Measurements from ENCODE around the gene KCNJ4. TPM values are rescaled to one million over a fixed set of nuclear protein-coding genes. Genes with fewer than 3 reads are reported as not detected.

Gene KCNJ4
- total and polyA plus RNA-seq, 7 experiments from 2014 or later: not detected

DNA sequence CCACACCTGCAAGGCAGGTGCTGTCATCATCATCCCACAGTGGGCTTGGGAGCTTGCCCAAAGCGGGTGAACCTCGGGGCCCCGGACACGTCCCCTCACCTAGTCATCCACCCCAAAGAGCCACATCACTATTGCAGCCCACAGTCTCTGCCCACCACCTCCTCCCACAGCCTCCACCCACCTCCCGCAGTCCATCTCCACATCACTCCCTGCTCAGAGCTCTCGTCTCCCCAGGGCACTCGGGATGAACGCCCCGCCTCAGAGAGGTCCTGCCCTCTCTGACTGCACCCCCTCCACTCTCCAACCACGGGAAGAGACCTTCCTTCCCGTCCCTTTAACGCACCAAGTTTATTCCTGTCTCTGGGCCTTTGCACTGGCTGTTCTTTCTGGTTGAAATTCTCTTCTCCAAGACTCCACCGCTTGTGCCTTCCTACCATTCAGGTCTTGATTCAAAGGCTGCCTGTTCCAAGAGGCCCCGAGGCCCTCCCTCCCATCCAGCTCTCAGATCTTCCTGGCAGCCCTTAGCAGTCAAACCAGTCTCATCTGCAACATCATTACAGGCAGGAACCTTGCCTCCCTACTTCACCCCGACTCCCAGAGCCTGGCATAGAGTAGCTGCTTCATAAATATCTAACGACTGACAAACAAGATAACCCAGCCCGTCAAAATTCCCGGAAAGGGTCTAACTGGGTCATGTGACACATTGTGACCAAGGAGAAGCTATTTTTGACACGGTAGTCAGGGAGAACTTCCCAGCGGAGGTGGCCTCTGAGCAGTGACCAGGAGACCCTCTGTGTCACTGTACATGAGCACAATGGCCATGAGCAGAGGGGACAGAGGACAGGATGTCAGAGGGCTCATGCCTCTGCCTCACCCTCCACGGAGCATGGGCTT, 11.1 kb downstream of the KCNJ4 start:
- peaks cover 0 to 12% (median 4%) of the 10 kb centered on the region in 5 donors for H3K27me3 Mint-ChIP-seq
- CTCF ChIA-PET: no interaction called here
- ATAC-seq (no peak), DNase-seq (no peak)
- Histone ChIP-seq H3K4me3 (ENCODE audit: low read length) (no peak overlapping the region), H3K4me1 (ENCODE audit: control insufficient read depth in 2 of 2, insufficient read depth in 2 of 2, low read length in 2 of 2) (no peaks in the 10 kb centered on the region), H3K27me3 (ENCODE audit: control insufficient read depth in 2 of 2, insufficient read depth in 2 of 2, low read length in 2 of 2) (no peaks in the 10 kb centered on the region), H3K9me3 (ENCODE audit: control insufficient read depth in 2 of 3, low read length in 3 of 3) (no peaks in the 10 kb centered on the region), H3K27ac (ENCODE audit: low read depth, low read length) (no peak overlapping the region), H3K36me3 (ENCODE audit: control insufficient read depth in 2 of 3, insufficient read depth in 3 of 3, low read length in 3 of 3) (no peaks in the 10 kb centered on the region)
- peaks cover 0 to 3% (median 0%) of the 10 kb centered on the region in 11 donors for H3K9me3 Mint-ChIP-seq
- H3K4me1 Mint-ChIP-seq: no peaks in the 10 kb centered on the region
- intact Hi-C loops (cut with micrococcal nuclease): no loop called here
- H3K36me3 Mint-ChIP-seq: no peaks in the 10 kb centered on the region
- no peak overlapping the region for H3K4me3 Mint-ChIP-seq
- POLR2A ChIA-PET: no interaction called here
- peak overlapping the region in 1 of 9 donors; percentile 20 for H3K27ac Mint-ChIP-seq

DNA sequence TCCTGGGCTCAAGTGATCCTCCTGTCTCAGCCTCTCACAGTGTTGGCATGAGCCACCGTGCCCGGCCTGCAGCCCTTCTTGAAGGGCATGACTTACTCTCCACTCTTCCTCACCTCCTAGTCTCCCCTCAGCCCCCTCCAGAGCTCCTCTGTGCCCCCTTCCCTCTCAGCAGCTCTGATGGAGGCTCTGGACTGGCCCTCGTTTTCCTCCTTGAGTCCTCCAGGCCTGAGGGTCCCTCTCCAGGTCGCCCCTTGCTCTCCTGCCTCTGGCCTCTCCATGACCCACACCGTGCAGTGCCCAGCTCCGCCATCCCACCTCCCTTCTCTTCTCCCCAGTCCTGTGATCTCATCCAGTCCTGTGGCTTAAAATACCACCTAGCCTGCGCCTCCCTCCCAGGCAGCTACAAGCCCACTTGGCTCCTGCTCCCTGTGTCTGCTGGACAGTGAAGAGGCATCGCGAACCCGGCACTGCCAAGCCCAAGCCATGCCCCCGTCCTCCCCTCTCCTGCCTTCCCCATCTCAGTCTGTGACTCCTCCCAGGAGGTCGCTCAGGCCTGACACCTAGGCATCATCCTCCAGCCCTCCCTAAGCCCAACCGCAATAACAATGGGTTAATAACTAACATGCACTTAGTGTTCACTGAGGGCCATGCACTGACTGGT, 11.9 kb downstream of the KCNJ4 start:
- Mint-ChIP-seq H3K36me3 (no peaks in the 10 kb centered on the region), H3K4me3 (no peak overlapping the region), H3K9me3 (peaks cover 0 to 3% (median 0%) of the 10 kb centered on the region in 11 donors), H3K27me3 (peaks cover 0 to 12% (median 4%) of the 10 kb centered on the region in 5 donors), H3K4me1 (no peaks in the 10 kb centered on the region), H3K27ac (peak overlapping the region in 2 of 9 donors; percentile 20 to 23)
- DNase-seq (no peak), ATAC-seq (no peak)
- intact Hi-C loops (cut with micrococcal nuclease): no loop called here
- CTCF ChIA-PET: no interaction called here
- H3K36me3 ChIP-seq (ENCODE audit: control insufficient read depth in 2 of 3, insufficient read depth in 3 of 3, low read length in 3 of 3): no peaks in the 10 kb centered on the region
- H3K4me1 ChIP-seq (ENCODE audit: control insufficient read depth in 2 of 2, insufficient read depth in 2 of 2, low read length in 2 of 2): no peaks in the 10 kb centered on the region
- no peak overlapping the region for H3K27ac ChIP-seq (ENCODE audit: low read depth, low read length)
- H3K9me3 ChIP-seq (ENCODE audit: control insufficient read depth in 2 of 3, low read length in 3 of 3): no peaks in the 10 kb centered on the region
- H3K27me3 ChIP-seq (ENCODE audit: control insufficient read depth in 2 of 2, insufficient read depth in 2 of 2, low read length in 2 of 2): no peaks in the 10 kb centered on the region
- POLR2A ChIA-PET: no interaction called here
- no peak overlapping the region for H3K4me3 ChIP-seq (ENCODE audit: low read length)

DNA sequence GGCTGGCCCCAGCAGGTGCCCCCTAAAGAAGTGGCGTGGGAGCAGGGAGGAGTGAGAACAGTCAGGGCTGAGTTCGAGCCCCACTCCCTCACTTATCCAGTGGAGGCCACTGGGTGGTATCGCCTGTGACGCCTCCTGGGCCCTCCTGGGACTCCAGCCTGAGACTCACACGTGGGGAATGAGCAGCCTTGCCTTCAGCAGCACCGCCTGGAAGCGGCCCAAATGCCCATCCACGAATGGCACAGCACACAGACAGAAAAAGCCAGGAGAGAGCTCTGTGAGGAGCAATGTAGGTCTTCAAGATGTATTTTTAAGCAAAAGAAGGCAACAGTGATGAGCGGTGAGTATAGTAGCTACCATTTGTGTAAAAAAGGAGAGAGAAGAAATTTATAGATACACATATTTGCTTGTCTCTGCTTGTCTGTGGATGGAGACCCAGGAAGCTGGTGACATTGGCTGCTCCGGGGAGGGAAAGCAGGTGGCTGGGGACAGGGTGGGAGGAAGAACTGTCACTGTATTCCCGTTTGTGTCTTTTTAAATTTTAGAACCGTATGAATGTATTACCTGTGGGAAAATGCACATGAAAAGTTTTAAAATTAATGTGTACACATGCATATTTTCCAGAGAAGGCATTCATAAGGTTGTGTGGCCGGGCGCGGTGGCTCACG, 13.2 kb downstream of the KCNJ4 start:
- peak overlapping the region in 1 of 9 donors; percentile 70 for H3K27ac Mint-ChIP-seq
- Histone ChIP-seq H3K4me3 (ENCODE audit: low read length) (no peak overlapping the region), H3K27ac (ENCODE audit: low read depth, low read length) (no peak overlapping the region), H3K9me3 (ENCODE audit: control insufficient read depth in 2 of 3, low read length in 3 of 3) (no peaks in the 10 kb centered on the region), H3K4me1 (ENCODE audit: control insufficient read depth in 2 of 2, insufficient read depth in 2 of 2, low read length in 2 of 2) (no peaks in the 10 kb centered on the region), H3K36me3 (ENCODE audit: control insufficient read depth in 2 of 3, insufficient read depth in 3 of 3, low read length in 3 of 3) (no peaks in the 10 kb centered on the region), H3K27me3 (ENCODE audit: control insufficient read depth in 2 of 2, insufficient read depth in 2 of 2, low read length in 2 of 2) (no peaks in the 10 kb centered on the region)
- H3K9me3 Mint-ChIP-seq: peaks cover 0 to 3% (median 0%) of the 10 kb centered on the region in 11 donors
- H3K27me3 Mint-ChIP-seq: peaks cover 0 to 12% (median 4%) of the 10 kb centered on the region in 5 donors
- DNase-seq (no peak), ATAC-seq (no peak)
- no peak overlapping the region for H3K4me3 Mint-ChIP-seq
- no peaks in the 10 kb centered on the region for H3K36me3 Mint-ChIP-seq
- no peaks in the 10 kb centered on the region for H3K4me1 Mint-ChIP-seq
- CTCF ChIA-PET: no interaction called here
- intact Hi-C loops (cut with micrococcal nuclease): no loop called here
- POLR2A ChIA-PET: no interaction called here

DNA sequence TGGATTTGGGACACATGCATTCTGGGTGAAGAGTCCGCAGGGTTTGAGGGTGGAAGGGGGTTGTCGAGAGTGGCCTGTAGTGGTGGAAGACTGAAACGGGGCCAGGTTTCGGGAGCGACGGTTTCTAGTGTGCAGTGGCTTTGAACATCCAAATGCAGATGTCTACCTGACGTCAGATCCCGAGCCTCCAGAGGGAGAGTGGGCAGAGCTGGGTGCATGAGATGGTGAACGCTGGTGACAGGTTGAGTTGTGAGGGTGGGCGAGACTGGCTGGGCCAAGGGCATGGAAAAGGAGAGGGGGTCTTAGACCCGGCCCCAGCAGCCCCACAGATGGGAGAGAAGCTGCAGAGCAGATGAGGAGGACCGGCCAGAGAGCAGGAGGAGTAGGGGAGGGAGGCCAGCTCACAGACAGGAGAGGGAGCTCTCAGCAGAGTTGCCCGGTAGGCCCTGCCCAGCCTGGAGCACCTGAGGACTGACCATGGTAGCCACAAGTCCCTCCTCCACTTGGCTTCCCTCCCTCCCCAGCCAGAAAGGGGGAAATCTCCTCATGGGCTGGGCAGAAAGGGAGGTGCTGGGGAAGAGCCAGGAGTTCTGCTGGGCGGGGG, 14.2 kb downstream of the KCNJ4 start:
- Histone ChIP-seq H3K27me3 (ENCODE audit: control insufficient read depth in 2 of 2, insufficient read depth in 2 of 2, low read length in 2 of 2) (no peaks in the 10 kb centered on the region), H3K36me3 (ENCODE audit: control insufficient read depth in 2 of 3, insufficient read depth in 3 of 3, low read length in 3 of 3) (no peaks in the 10 kb centered on the region), H3K4me3 (ENCODE audit: low read length) (no peak overlapping the region), H3K27ac (ENCODE audit: low read depth, low read length) (no peak overlapping the region), H3K4me1 (ENCODE audit: control insufficient read depth in 2 of 2, insufficient read depth in 2 of 2, low read length in 2 of 2) (no peaks in the 10 kb centered on the region), H3K9me3 (ENCODE audit: control insufficient read depth in 2 of 3, low read length in 3 of 3) (no peaks in the 10 kb centered on the region)
- ChIA-PET CTCF (no interaction called here), POLR2A (no interaction called here)
- Mint-ChIP-seq H3K4me3 (no peak overlapping the region), H3K27me3 (peaks cover 0 to 12% (median 4%) of the 10 kb centered on the region in 5 donors), H3K9me3 (peaks cover 0 to 3% (median 0%) of the 10 kb centered on the region in 11 donors), H3K27ac (no peak overlapping the region), H3K4me1 (no peaks in the 10 kb centered on the region), H3K36me3 (no peaks in the 10 kb centered on the region)
- ATAC-seq (no peak), DNase-seq (no peak)
- intact Hi-C loops (cut with micrococcal nuclease): no loop called here

DNA sequence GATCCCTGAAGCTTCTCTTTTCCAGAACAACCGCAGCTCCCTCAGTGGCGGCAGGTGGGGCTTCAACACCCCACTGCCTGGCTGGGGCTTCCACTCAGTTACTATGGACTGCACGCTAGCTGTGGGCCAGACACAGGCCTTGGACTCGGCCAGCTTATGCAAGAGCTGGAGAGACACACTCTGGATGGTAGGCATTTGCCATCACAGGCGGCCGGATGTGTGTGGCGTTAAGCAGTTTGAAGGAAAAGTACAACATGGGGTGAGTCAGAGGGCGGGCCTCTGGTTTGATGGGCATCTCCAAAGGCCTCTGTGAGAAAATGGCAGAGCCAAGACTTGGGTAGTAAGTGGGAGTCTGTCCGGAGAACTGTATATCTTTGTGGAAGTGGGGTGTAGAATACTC, 17.6 kb downstream of the KCNJ4 start:
- ATAC-seq (no peak), DNase-seq (no peak)
- Mint-ChIP-seq H3K36me3 (no peaks in the 10 kb centered on the region), H3K9me3 (no peaks in the 10 kb centered on the region), H3K27ac (no peak overlapping the region), H3K4me1 (no peaks in the 10 kb centered on the region), H3K27me3 (peaks cover 0 to 5% (median 0%) of the 10 kb centered on the region in 5 donors), H3K4me3 (no peak overlapping the region)
- Histone ChIP-seq H3K4me3 (ENCODE audit: low read length) (no peak overlapping the region), H3K27ac (ENCODE audit: low read depth, low read length) (no peak overlapping the region), H3K27me3 (ENCODE audit: control insufficient read depth in 2 of 2, insufficient read depth in 2 of 2, low read length in 2 of 2) (no peaks in the 10 kb centered on the region), H3K36me3 (ENCODE audit: control insufficient read depth in 2 of 3, insufficient read depth in 3 of 3, low read length in 3 of 3) (no peaks in the 10 kb centered on the region), H3K9me3 (ENCODE audit: control insufficient read depth in 2 of 3, low read length in 3 of 3) (no peaks in the 10 kb centered on the region), H3K4me1 (ENCODE audit: control insufficient read depth in 2 of 2, insufficient read depth in 2 of 2, low read length in 2 of 2) (no peaks in the 10 kb centered on the region)
- POLR2A ChIA-PET: no interaction called here
- intact Hi-C loops (cut with micrococcal nuclease): no loop called here
- CTCF ChIA-PET: no interaction called here

DNA sequence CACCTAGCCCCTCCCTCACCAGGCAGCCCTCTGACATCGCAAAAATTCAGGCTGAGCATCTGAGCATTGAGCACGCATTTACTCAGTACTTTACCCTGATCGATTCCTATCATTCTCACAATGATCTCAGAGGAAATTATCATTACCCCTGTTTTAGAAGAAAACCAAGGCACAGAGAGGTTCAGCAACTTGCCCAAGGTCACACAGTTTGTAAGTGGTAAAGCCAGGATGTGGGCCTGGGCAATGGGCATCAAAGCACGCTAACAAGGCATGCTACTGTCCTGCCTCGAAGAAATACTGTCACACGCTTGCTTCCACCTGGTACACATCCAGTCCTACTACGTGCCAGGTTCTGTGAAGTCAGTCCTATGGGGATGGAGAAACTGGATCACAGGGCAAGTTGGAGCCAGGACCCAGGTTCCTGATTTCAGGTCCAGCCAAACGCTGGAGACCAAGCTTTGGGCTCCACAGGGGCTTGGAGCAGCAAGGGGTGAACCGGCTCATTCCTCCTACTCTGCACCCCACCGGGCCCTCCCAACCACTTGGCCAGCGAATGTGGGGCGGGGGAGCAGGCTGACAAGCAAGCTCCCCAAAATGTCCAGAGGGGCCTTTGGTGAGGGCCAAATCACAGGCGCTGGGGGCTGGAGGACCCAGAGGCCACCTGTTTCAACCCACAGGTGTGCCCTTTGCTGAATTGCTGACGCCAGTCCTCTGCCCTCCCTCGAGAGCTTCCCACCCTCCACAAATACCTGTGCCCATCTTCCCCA, 18.2 kb downstream of the KCNJ4 start:
- Histone ChIP-seq H3K27ac (ENCODE audit: low read depth, low read length) (no peak overlapping the region), H3K4me1 (ENCODE audit: control insufficient read depth in 2 of 2, insufficient read depth in 2 of 2, low read length in 2 of 2) (no peaks in the 10 kb centered on the region), H3K36me3 (ENCODE audit: control insufficient read depth in 2 of 3, insufficient read depth in 3 of 3, low read length in 3 of 3) (no peaks in the 10 kb centered on the region), H3K9me3 (ENCODE audit: control insufficient read depth in 2 of 3, low read length in 3 of 3) (no peaks in the 10 kb centered on the region), H3K4me3 (ENCODE audit: low read length) (no peak overlapping the region), H3K27me3 (ENCODE audit: control insufficient read depth in 2 of 2, insufficient read depth in 2 of 2, low read length in 2 of 2) (no peaks in the 10 kb centered on the region)
- intact Hi-C loops (cut with micrococcal nuclease): no loop called here
- ChIA-PET CTCF (no interaction called here), POLR2A (no interaction called here)
- peaks cover 0 to 4% (median 0%) of the 10 kb centered on the region in 5 donors for H3K27me3 Mint-ChIP-seq
- no peak overlapping the region for H3K4me3 Mint-ChIP-seq
- no peak overlapping the region for H3K27ac Mint-ChIP-seq
- DNase-seq (no peak), ATAC-seq (no peak)
- H3K36me3 Mint-ChIP-seq: no peaks in the 10 kb centered on the region
- no peaks in the 10 kb centered on the region for H3K9me3 Mint-ChIP-seq
- H3K4me1 Mint-ChIP-seq: no peaks in the 10 kb centered on the region
